GM23338 (cell line): ENCODE measurements around the gene TBC1D30. TPM values are rescaled to one million over a fixed set of nuclear protein-coding genes. Genes with fewer than 3 reads are reported as not detected.

Experiments used
- ATAC-seq: fragments of 200-7000 bp; cut with Tn5 transposase; 3 replicates; pipeline ENCODE4 v1.9.1; 2020
- DNase-seq: peaks from one replicate; pipeline ENCODE4 v3.0.0-alpha.2; 2015; ENCODE audit warnings: low spot score
- H2AFZ ChIP-seq: fragments of 200-600 bp; sonication (generic); 2 replicates; pipeline ENCODE4 v1.8.0; 2016; ENCODE audit warnings: antibody characterized with exemption, mild to moderate bottlenecking, moderate library complexity
- H3F3A ChIP-seq: fragments of 200-600 bp; sonication (generic); replicated peaks from 2 replicates; pipeline ENCODE4 v1.8.0; 2017; ENCODE audit warnings: antibody characterized with exemption, mixed run types, low read depth
- H3K27ac ChIP-seq: fragments of 200-600 bp; sonication (generic); 2 replicates; pipeline ENCODE4 v1.6.1; 2016; ENCODE audit warnings: low read depth
- H3K27me3 ChIP-seq: fragments of 200-600 bp; sonication (generic); 2 replicates; pipeline ENCODE4 v1.8.0; 2016; ENCODE audit warnings: mild to moderate bottlenecking, mixed run types, moderate library complexity; ENCODE audit not compliant: insufficient read depth
- H3K36me3 ChIP-seq: fragments of 200-600 bp; sonication (generic); 2 replicates; pipeline ENCODE4 v1.8.0; 2016; ENCODE audit warnings: mild to moderate bottlenecking; ENCODE audit not compliant: insufficient read depth
- H3K4me1 ChIP-seq: fragments of 200-600 bp; sonication (generic); 2 replicates; pipeline ENCODE4 v1.8.0; 2016; ENCODE audit warnings: mild to moderate bottlenecking, moderate library complexity; ENCODE audit not compliant: insufficient read depth
- H3K4me2 ChIP-seq: fragments of 200-600 bp; sonication (generic); 2 replicates; pipeline ENCODE4 v1.7.1; 2017; ENCODE audit warnings: mixed run types
- H3K4me3 ChIP-seq: fragments of 200-600 bp; sonication (generic); 2 replicates; pipeline ENCODE4 v1.6.1; 2016; ENCODE audit warnings: mixed run types
- H3K79me2 ChIP-seq: fragments of 200-600 bp; sonication (generic); replicated peaks from 2 replicates; pipeline ENCODE4 v1.8.0; 2017; ENCODE audit warnings: mild to moderate bottlenecking; ENCODE audit not compliant: insufficient read depth
- H3K9me2 ChIP-seq: fragments of 200-600 bp; sonication (generic); 2 replicates; pipeline ENCODE4 v1.8.0; 2017; ENCODE audit not compliant: insufficient read depth
- H4K20me1 ChIP-seq: fragments of 200-600 bp; sonication (generic); replicated peaks from 2 replicates; pipeline ENCODE4 v1.8.0; 2017; ENCODE audit warnings: mild to moderate bottlenecking; ENCODE audit not compliant: insufficient read depth
- H3K27ac Mint-ChIP-seq: 2 replicates; pipeline ENCODE4 v1.8.0; 2020; ENCODE audit warnings: inconsistent platforms, mild to moderate bottlenecking, moderate library complexity, mixed read lengths
- H3K27me3 Mint-ChIP-seq: 3 replicates; pipeline ENCODE4 v1.8.0; 2022; ENCODE audit warnings: low read depth, mild to moderate bottlenecking, moderate library complexity, mixed read lengths, inconsistent platforms; ENCODE audit not compliant: insufficient read depth, poor library complexity
- H3K36me3 Mint-ChIP-seq: 3 replicates; pipeline ENCODE4 v1.8.0; 2021; ENCODE audit warnings: low read depth, mild to moderate bottlenecking, inconsistent platforms, moderate library complexity, mixed read lengths
- H3K4me1 Mint-ChIP-seq: 3 replicates; pipeline ENCODE4 v1.8.0; 2020; ENCODE audit warnings: mild to moderate bottlenecking, inconsistent platforms, mixed read lengths
- H3K4me3 Mint-ChIP-seq: 3 replicates; pipeline ENCODE4 v1.8.0; 2021; ENCODE audit warnings: moderate library complexity, mild to moderate bottlenecking, inconsistent platforms, mixed read lengths
- H3K9me3 Mint-ChIP-seq: 3 replicates; pipeline ENCODE4 v1.8.0; 2020; ENCODE audit warnings: moderate library complexity, mild to moderate bottlenecking, inconsistent platforms, mixed read lengths
- EZH2phosphoT487 ChIP-seq: fragments of 200-600 bp; sonication (generic); IDR thresholded peaks from one replicate; pipeline ENCODE4 v1.8.1; 2018; ENCODE audit warnings: antibody characterized with exemption; ENCODE audit not compliant: unreplicated experiment
- STAT1 ChIP-seq: IDR thresholded peaks from one replicate; pipeline ENCODE4 v1.6.1; 2016; ENCODE audit warnings: antibody characterized with exemption; ENCODE audit not compliant: unreplicated experiment
- ZNF331 ChIP-seq: fragments of 250-450 bp; sonication (Bioruptor Pico); IDR thresholded peaks from 2 replicates; pipeline ENCODE4 v1.5.0; 2020; ENCODE audit warnings: low read depth, mild to moderate bottlenecking, moderate library complexity
- polyA plus RNA-seq: library from polyadenylated mRNA; unstranded; fragments of >200 nt; fragmentation: Nextera tagmentation; extraction: Ambion mirVana; gene quantifications from 2 replicates; pipeline ENCODE4 v1.2.1, GENCODE V29; 2016
- total RNA-seq: library from RNA; depleted of rRNA; stranded (reverse); fragments of >200 nt; shearing (Covaris generic); gene quantifications from 2 replicates; pipeline ENCODE4 v1.2.3, GENCODE V29; 2014
- TF ChIP-seq, protein P1 (sequence below): IDR thresholded peaks from 2 replicates; pipeline ENCODE4 v1.6.1; 2016; ENCODE audit warnings: antibody characterized with exemption
- TF ChIP-seq, protein P2 (sequence below), 2 experiments: fragments of 200-600 bp in 1 of 2; sonication (generic) in 1 of 2; conservative IDR thresholded peaks; 2 replicates each; pipeline versions ENCODE4 v1.5.1 to v1.6.1; 2016 to 2017; ENCODE audit warnings: antibody characterized with exemption in 2 of 2, low read depth in 2 of 2, mild to moderate bottlenecking in 2 of 2, moderate library complexity in 1 of 2
- TF ChIP-seq, protein P3 (sequence below): fragments of 250-450 bp; sonication (Bioruptor Pico); IDR thresholded peaks from 2 replicates; pipeline ENCODE4 v1.5.0; 2020; ENCODE audit warnings: mild to moderate bottlenecking, moderate library complexity
- TF ChIP-seq, protein P4 (sequence below): IDR thresholded peaks from one replicate; pipeline ENCODE4 v1.6.1; 2018; ENCODE audit warnings: antibody characterized with exemption; ENCODE audit not compliant: unreplicated experiment

TBC1D30 gene
- total and polyA plus RNA-seq, 2 experiments from 2014 or later: 2.9 to 9.6 TPM

DNA sequence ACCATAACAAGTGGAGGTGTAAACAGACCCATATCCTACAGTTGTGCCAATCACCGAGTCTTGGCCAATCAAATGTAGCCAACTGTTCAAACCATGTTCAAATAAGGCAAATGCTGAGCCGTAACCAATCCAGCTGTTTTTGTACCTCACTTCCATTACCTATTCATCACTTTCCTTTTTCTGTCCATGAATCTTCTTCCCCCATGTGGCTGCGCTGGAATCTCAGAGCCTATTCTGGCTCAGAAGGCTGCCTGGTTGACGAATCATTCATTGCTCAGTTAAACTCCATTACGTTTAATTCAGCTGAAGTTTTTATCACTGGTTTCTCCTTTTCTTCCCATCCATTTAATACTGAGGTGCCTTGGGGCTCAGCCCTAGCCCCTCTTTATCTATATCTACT lies 71.1 kb downstream of the TBC1D30 start (continued):
- TF ChIP-seq, protein P1, sequence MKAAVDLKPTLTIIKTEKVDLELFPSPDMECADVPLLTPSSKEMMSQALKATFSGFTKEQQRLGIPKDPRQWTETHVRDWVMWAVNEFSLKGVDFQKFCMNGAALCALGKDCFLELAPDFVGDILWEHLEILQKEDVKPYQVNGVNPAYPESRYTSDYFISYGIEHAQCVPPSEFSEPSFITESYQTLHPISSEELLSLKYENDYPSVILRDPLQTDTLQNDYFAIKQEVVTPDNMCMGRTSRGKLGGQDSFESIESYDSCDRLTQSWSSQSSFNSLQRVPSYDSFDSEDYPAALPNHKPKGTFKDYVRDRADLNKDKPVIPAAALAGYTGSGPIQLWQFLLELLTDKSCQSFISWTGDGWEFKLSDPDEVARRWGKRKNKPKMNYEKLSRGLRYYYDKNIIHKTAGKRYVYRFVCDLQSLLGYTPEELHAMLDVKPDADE: no peak
- TF ChIP-seq EZH2phosphoT487 (no peak), ZNF331 (CRISPR knock-in tag) (no peak)
- TF ChIP-seq, protein P2, sequence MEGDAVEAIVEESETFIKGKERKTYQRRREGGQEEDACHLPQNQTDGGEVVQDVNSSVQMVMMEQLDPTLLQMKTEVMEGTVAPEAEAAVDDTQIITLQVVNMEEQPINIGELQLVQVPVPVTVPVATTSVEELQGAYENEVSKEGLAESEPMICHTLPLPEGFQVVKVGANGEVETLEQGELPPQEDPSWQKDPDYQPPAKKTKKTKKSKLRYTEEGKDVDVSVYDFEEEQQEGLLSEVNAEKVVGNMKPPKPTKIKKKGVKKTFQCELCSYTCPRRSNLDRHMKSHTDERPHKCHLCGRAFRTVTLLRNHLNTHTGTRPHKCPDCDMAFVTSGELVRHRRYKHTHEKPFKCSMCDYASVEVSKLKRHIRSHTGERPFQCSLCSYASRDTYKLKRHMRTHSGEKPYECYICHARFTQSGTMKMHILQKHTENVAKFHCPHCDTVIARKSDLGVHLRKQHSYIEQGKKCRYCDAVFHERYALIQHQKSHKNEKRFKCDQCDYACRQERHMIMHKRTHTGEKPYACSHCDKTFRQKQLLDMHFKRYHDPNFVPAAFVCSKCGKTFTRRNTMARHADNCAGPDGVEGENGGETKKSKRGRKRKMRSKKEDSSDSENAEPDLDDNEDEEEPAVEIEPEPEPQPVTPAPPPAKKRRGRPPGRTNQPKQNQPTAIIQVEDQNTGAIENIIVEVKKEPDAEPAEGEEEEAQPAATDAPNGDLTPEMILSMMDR (conservative IDR thresholded peaks at IDR 0.05; ENCODE audit: low read depth in 2 of 2): no peak
- TF ChIP-seq, protein P3, sequence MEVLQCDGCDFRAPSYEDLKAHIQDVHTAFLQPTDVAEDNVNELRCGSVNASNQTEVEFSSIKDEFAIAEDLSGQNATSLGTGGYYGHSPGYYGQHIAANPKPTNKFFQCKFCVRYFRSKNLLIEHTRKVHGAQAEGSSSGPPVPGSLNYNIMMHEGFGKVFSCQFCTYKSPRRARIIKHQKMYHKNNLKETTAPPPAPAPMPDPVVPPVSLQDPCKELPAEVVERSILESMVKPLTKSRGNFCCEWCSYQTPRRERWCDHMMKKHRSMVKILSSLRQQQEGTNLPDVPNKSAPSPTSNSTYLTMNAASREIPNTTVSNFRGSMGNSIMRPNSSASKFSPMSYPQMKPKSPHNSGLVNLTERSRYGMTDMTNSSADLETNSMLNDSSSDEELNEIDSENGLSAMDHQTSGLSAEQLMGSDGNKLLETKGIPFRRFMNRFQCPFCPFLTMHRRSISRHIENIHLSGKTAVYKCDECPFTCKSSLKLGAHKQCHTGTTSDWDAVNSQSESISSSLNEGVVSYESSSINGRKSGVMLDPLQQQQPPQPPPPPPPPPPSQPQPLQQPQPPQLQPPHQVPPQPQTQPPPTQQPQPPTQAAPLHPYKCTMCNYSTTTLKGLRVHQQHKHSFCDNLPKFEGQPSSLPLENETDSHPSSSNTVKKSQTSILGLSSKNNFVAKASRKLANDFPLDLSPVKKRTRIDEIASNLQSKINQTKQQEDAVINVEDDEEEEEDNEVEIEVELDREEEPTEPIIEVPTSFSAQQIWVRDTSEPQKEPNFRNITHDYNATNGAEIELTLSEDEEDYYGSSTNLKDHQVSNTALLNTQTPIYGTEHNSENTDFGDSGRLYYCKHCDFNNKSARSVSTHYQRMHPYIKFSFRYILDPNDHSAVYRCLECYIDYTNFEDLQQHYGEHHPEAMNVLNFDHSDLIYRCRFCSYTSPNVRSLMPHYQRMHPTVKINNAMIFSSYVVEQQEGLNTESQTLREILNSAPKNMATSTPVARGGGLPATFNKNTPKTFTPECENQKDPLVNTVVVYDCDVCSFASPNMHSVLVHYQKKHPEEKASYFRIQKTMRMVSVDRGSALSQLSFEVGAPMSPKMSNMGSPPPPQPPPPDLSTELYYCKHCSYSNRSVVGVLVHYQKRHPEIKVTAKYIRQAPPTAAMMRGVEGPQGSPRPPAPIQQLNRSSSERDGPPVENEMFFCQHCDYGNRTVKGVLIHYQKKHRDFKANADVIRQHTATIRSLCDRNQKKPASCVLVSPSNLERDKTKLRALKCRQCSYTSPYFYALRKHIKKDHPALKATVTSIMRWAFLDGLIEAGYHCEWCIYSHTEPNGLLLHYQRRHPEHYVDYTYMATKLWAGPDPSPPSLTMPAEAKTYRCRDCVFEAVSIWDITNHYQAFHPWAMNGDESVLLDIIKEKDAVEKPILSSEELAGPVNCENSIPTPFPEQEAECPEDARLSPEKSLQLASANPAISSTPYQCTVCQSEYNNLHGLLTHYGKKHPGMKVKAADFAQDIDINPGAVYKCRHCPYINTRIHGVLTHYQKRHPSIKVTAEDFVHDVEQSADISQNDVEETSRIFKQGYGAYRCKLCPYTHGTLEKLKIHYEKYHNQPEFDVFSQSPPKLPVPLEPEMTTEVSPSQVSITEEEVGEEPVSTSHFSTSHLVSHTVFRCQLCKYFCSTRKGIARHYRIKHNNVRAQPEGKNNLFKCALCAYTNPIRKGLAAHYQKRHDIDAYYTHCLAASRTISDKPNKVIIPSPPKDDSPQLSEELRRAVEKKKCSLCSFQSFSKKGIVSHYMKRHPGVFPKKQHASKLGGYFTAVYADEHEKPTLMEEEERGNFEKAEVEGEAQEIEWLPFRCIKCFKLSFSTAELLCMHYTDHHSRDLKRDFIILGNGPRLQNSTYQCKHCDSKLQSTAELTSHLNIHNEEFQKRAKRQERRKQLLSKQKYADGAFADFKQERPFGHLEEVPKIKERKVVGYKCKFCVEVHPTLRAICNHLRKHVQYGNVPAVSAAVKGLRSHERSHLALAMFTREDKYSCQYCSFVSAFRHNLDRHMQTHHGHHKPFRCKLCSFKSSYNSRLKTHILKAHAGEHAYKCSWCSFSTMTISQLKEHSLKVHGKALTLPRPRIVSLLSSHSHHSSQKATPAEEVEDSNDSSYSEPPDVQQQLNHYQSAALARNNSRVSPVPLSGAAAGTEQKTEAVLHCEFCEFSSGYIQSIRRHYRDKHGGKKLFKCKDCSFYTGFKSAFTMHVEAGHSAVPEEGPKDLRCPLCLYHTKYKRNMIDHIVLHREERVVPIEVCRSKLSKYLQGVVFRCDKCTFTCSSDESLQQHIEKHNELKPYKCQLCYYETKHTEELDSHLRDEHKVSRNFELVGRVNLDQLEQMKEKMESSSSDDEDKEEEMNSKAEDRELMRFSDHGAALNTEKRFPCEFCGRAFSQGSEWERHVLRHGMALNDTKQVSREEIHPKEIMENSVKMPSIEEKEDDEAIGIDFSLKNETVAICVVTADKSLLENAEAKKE (CRISPR knock-in tag): no peak

DNA sequence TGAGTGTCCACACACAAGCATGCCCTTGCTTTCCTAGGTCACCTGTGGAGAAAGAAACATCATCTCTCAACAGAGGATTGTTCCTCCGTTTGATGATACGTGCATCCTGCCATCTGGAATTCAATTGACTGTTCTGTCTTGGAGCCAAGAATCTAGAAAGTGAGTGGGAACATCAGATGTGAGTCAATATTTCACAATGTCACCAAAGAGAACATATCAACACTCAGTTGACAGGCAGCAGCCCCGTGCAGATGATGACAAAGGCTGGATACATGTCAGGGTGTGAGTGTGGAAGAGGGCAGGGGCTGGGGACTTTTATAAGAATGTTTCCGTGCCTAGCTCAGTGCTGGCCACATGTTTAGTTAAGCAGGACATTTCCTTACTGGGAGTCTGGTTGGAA lies 76.1 kb downstream of the TBC1D30 start:
- no peaks in the 10 kb centered on the region for H3K27me3 Mint-ChIP-seq
- Histone ChIP-seq H3K4me2 (no peak overlapping the region), H3K36me3 (no peaks in the 10 kb centered on the region), H3K4me1 (no peaks in the 10 kb centered on the region), H2AFZ (no peak overlapping the region), H3K27ac (no peak overlapping the region), H3K27me3 (no peaks in the 10 kb centered on the region), H3K9me2 (0 out of 2 replicates have a peak, but pooled peaks cover 6% of the 10 kb centered on the region), H3K4me3 (no peak overlapping the region), H3F3A (no peaks in the 10 kb centered on the region), H4K20me1 (no peaks in the 10 kb centered on the region), H3K79me2 (no peaks in the 10 kb centered on the region)
- no peak overlapping the region for H3K27ac Mint-ChIP-seq
- no peak for ATAC-seq
- H3K4me1 Mint-ChIP-seq: no peaks in the 10 kb centered on the region
- no peak for DNase-seq
- no peak overlapping the region for H3K4me3 Mint-ChIP-seq
- no peaks in the 10 kb centered on the region for H3K36me3 Mint-ChIP-seq
- no peaks in the 10 kb centered on the region for H3K9me3 Mint-ChIP-seq
- no peak for TF ChIP-seq STAT1
- TF ChIP-seq, protein P4, sequence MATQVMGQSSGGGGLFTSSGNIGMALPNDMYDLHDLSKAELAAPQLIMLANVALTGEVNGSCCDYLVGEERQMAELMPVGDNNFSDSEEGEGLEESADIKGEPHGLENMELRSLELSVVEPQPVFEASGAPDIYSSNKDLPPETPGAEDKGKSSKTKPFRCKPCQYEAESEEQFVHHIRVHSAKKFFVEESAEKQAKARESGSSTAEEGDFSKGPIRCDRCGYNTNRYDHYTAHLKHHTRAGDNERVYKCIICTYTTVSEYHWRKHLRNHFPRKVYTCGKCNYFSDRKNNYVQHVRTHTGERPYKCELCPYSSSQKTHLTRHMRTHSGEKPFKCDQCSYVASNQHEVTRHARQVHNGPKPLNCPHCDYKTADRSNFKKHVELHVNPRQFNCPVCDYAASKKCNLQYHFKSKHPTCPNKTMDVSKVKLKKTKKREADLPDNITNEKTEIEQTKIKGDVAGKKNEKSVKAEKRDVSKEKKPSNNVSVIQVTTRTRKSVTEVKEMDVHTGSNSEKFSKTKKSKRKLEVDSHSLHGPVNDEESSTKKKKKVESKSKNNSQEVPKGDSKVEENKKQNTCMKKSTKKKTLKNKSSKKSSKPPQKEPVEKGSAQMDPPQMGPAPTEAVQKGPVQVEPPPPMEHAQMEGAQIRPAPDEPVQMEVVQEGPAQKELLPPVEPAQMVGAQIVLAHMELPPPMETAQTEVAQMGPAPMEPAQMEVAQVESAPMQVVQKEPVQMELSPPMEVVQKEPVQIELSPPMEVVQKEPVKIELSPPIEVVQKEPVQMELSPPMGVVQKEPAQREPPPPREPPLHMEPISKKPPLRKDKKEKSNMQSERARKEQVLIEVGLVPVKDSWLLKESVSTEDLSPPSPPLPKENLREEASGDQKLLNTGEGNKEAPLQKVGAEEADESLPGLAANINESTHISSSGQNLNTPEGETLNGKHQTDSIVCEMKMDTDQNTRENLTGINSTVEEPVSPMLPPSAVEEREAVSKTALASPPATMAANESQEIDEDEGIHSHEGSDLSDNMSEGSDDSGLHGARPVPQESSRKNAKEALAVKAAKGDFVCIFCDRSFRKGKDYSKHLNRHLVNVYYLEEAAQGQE: no peak
